Right lobe of liver (tissue), 6 donors: ENCODE results near the gene CYP1A1. TPM values are rescaled to one million over a fixed set of nuclear protein-coding genes. Genes with fewer than 3 reads are reported as not detected.
A peak's percentile ranks its signal among the peaks of the same experiment; 100 is the strongest.

Experiments used
- ATAC-seq, 4 donors: fragments of 200-7000 bp; cut with Tn5 transposase; one replicate each; pipeline ENCODE4 v1.9.1; 2020; ENCODE audit warnings: mild to moderate bottlenecking in 4 of 4, moderate library complexity in 4 of 4
- DNase-seq, 3 donors: peaks; one replicate each; pipeline ENCODE4 v3.0.0-alpha.2; 2020
- H3K27ac ChIP-seq, 3 donors: fragments of 200-600 bp; one replicate each; pipeline ENCODE4 v1.8.0; 2022
- H3K27me3 ChIP-seq, 2 donors: fragments of 200-600 bp; one replicate each; pipeline ENCODE4 v1.8.0; 2022
- H3K36me3 ChIP-seq, 4 donors: fragments of 200-600 bp; sonication (generic) in 1 of 4; one replicate each; pipeline versions ENCODE4 v1.5.1 to v1.8.0; 2017 to 2022; ENCODE audit warnings: control low read depth in 1 of 4
- H3K4me1 ChIP-seq, 4 donors: fragments of 200-600 bp; sonication (generic) in 1 of 4; one replicate each; pipeline versions ENCODE4 v1.5.1 to v1.8.0; 2017 to 2022; ENCODE audit warnings: control low read depth in 1 of 4
- H3K4me3 ChIP-seq, 3 donors: fragments of 200-600 bp; one replicate each; pipeline ENCODE4 v1.8.0; 2022
- H3K9me3 ChIP-seq, 4 donors: fragments of 200-600 bp; sonication (generic) in 1 of 4; one replicate each; pipeline versions ENCODE4 v1.5.1 to v1.8.0; 2017 to 2022; ENCODE audit warnings: control low read depth in 1 of 4
- CTCF ChIP-seq, 4 donors: fragments of 200-600 bp in 3 of 4; fragments of 450-650 bp in 1 of 4; IDR thresholded peaks; one replicate each; pipeline versions ENCODE4 v1.5.1 to v1.8.0; 2016 to 2022; ENCODE audit warnings: antibody characterized with exemption in 4 of 4, mild to moderate bottlenecking in 2 of 4
- POLR2A ChIP-seq: fragments of 450-650 bp; IDR thresholded peaks from one replicate; pipeline ENCODE4 v1.6.1; 2017; ENCODE audit warnings: antibody characterized with exemption, mild to moderate bottlenecking
- WGBS: methylation state at CpG from one replicate; pipeline ENCODE4 v1.1.6; 2018; ENCODE audit warnings: low coverage, low lambda C conversion rate; ENCODE audit not compliant: insufficient coverage; ENCODE audit errors: missing lambda C conversion rate; 5-methylcytosine and 5-hydroxymethylcytosine counted together
- intact Hi-C, 2 donors: fragments of 100-400 bp; cut with DNase I; formaldehyde crosslinking; loops; one replicate each; pipeline versions ENCODE4 v1.11.2 to v1.14.1; 2022
- long read RNA-seq: library from polyadenylated mRNA; unstranded; transcript quantifications from one replicate; pipeline ENCODE4 v2.0.0, GENCODE V29; 2019
- total RNA-seq, 6 experiments: library from RNA; depleted of rRNA in 2 of 6; stranded (reverse); fragments of >200 nt in 2 of 6; fragmentation: NEBNext Ultra II Directional in 3 of 6; extraction: Animal tissue kit (Norgen Biotek cat#: 25700) in 3 of 6; gene quantifications; one replicate each; pipeline versions ENCODE4 v1.1.0 to v1.2.4, GENCODE V29; 2016 to 2023
- donor health status: DM: no; HTN: yes; CAD: no.
- donor health status: DM: no; HTN: no; CAD: no.
- donor health status: DM: no; HTN: no; CAD: no.
- donor health status: DM: no; HTN: yes; CAD: no.
- donor health status: DM: no; HTN: yes; CAD: no.

CYP1A1 gene
- total RNA-seq: 10 to 100 TPM in 1 of 6 experiments, 1 to 10 TPM in 4, under 1 TPM in 1; 0.31 to 12.5 (median 2.9) TPM
- long read RNA-seq, partial matches to known transcripts: 0 of 2 reads
- long read RNA-seq, other reads (novel, unspliced or antisense): 0 of 2 reads

GRCh38 chr15:74725225-74725774 is at the start of gene CYP1A1:
TSS of gene CYP1A1 (minus strand) at chr15:74725528. CDS start at chr15:74723097, 2,431 bp downstream.
- peaks cover 0 to 31% (median 15%) of the 10 kb centered on the region in 4 donors for H3K4me1 ChIP-seq
- no peaks in the 10 kb centered on the region for H3K36me3 ChIP-seq
- peak within 1 kb of the TSS in 2 of 3 donors; percentile 75 to 88 for H3K27ac ChIP-seq
- DNase-seq (peak; percentile 65 to 82 (median 77)), ATAC-seq (peak; percentile 61 to 67 (median 63))
- H3K9me3 ChIP-seq: no peaks in the 10 kb centered on the region
- H3K27me3 ChIP-seq: no peaks in the 10 kb centered on the region
- 0% methylated on average over 5 of the region's 10 CpGs for WGBS
- no peak for TF ChIP-seq POLR2A
- no peak for TF ChIP-seq CTCF (IDR thresholded peaks at IDR 0.05)
- intact Hi-C loops: no loop called here
- peak within 1 kb of the TSS; percentile 32 to 78 (median 64) for H3K4me3 ChIP-seq

GRCh38 chr15:74773731-74774252 is 48.5 kb upstream of the CYP1A1 start:
- no peaks in the 10 kb centered on the region for H3K27me3 ChIP-seq
- WGBS: 51% methylated on average over 5 of the region's 5 CpGs
- no peaks in the 10 kb centered on the region for H3K36me3 ChIP-seq
- no peak overlapping the region for H3K27ac ChIP-seq
- no peak for DNase-seq
- ATAC-seq: no peak
- peaks cover 0 to 18% (median 5%) of the 10 kb centered on the region in 4 donors for H3K4me1 ChIP-seq
- H3K9me3 ChIP-seq: no peaks in the 10 kb centered on the region
- no peak overlapping the region for H3K4me3 ChIP-seq
- no peak for TF ChIP-seq CTCF (IDR thresholded peaks at IDR 0.05)
- no peak for TF ChIP-seq POLR2A
- intact Hi-C loops: no loop called here

- intact Hi-C loops: no loop called here
- Histone ChIP-seq H3K27ac (no peak overlapping the region), H3K36me3 (no peaks in the 10 kb centered on the region), H3K4me1 (peaks cover 0 to 15% (median 5%) of the 10 kb centered on the region in 4 donors), H3K9me3 (no peaks in the 10 kb centered on the region), H3K4me3 (no peak overlapping the region), H3K27me3 (no peaks in the 10 kb centered on the region)
- WGBS: 86% methylated on average over 2 of the region's 5 CpGs
- ATAC-seq: no peak
- TF ChIP-seq CTCF (IDR thresholded peaks at IDR 0.05): no peak
- TF ChIP-seq POLR2A: no peak
- no peak for DNase-seq
These were observed 48.0 kb upstream of the CYP1A1 start for GRCh38 chr15:74773329-74773728.

- H3K27ac ChIP-seq: no peak overlapping the region
- peaks cover 0 to 4% (median 0%) of the 10 kb centered on the region in 4 donors for H3K4me1 ChIP-seq
- intact Hi-C loops: no loop called here
- ATAC-seq (no peak), DNase-seq (peak in 1 of 3 donors; percentile 43)
- H3K27me3 ChIP-seq: no peaks in the 10 kb centered on the region
- no peaks in the 10 kb centered on the region for H3K9me3 ChIP-seq
- no peak overlapping the region for H3K4me3 ChIP-seq
- TF ChIP-seq CTCF (IDR thresholded peaks at IDR 0.05) (no peak), POLR2A (no peak)
- 0% methylated on average over 1 of the region's 4 CpGs for WGBS
- H3K36me3 ChIP-seq: no peaks in the 10 kb centered on the region
These were observed 45.0 kb upstream of the CYP1A1 start for GRCh38 chr15:74770211-74770903.
